Measurements from ENCODE around the gene LBX1. TPM values are rescaled to one million over a fixed set of nuclear protein-coding genes. Genes with fewer than 3 reads are reported as not detected.

Gene LBX1
- polyA plus RNA-seq, 1 donor = 12.4 TPM

DNA sequence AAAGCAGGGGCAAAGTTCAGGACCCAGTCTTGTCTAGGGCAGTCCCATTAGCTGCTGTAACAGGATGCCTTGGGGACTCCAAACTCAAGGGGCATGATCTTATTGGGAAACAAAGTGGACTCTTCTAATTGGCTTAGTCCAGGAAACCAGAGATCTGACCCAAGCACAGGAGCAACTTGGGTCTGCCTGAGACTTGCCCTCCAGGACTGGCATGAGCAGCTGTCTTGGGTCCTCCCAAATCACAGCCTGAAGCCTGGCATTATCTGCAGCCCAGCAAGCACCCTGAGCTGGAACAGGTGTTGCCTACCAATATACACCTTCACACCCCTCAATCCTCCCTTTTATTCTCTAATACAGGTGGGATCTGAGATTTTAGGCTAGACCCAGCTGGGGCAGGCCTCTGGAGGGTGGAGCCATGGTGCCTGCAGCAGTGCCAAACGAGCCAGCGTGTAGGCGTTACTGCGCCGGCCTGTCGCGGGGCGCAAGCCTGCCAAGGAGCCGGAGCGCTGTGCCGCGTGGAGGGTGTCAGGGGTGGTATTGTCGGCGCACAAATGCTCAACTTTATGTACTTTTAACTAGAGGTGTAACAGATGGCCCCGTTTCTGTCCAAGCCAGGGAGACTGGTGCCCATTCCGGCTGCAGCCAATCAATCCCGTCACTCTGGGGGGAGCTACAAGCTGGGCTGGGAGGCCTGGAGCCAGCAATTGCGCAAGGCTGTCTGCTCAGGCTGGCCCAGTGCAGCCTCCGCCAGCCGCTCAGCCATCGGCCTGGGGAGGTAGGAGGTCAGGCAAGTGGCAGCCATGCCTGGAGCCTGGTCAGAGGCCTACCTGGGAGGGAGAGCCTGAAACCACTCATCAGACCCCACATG lies 12.8 kb upstream of the LBX1 start:
- DNase-seq = no peak

DNA sequence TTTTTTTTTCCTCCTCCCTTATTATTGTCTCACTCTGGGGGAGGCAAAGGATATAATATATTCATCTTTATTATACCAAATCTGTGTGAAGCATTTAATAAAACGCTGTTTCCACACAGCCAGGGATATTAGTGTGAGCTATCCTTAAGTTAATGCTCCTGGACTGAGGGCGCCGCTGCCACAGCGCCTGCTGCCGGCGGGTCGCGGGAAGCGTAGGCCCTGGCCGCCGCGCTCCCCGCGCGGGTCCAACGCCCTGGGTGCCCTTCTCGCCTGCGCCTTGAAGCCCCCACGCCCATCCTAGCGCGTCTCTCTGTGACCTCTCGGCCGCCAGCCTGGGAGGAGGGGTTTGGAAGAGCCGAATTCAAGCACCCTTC lies 9.5 kb upstream of the LBX1 start:
- no peak for DNase-seq

DNA sequence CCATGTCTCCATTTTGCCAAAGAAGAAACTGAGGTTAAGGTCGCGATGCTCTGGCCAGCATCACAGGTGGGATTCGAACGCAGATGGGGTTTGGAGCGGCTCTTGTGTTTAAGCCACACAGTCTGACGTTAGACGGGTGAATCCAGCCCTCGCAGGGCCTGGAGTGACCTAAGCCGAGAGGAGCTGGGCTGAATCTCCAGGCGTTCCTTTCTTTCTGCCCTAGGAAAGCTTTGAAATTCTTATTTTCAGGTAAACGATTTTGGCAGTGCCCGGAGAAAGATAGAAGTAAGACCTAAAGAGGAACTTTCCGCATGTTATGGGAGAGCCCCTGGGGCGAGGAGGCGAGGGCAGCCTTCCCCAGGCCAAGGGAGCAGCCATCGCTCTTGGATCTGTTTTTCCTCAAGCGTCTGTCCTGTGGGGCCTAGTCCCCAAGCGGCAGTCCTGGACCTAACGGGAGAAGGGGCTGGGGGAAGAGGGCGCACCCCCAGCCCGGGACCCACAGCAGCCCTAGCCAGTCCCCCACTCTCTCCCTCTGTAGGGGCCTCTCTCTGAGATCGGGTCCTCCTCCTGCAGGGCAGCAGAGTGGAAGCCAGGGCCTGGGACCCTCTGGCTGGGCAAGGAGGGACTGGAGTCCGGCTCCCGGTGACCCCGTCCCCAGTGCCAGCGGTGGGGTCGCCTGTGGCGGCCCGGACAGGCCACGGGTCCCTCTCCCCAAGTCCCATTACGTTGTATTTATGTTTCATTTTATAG lies 8.9 kb upstream of the LBX1 start:
- DNase-seq = no peak

DNA sequence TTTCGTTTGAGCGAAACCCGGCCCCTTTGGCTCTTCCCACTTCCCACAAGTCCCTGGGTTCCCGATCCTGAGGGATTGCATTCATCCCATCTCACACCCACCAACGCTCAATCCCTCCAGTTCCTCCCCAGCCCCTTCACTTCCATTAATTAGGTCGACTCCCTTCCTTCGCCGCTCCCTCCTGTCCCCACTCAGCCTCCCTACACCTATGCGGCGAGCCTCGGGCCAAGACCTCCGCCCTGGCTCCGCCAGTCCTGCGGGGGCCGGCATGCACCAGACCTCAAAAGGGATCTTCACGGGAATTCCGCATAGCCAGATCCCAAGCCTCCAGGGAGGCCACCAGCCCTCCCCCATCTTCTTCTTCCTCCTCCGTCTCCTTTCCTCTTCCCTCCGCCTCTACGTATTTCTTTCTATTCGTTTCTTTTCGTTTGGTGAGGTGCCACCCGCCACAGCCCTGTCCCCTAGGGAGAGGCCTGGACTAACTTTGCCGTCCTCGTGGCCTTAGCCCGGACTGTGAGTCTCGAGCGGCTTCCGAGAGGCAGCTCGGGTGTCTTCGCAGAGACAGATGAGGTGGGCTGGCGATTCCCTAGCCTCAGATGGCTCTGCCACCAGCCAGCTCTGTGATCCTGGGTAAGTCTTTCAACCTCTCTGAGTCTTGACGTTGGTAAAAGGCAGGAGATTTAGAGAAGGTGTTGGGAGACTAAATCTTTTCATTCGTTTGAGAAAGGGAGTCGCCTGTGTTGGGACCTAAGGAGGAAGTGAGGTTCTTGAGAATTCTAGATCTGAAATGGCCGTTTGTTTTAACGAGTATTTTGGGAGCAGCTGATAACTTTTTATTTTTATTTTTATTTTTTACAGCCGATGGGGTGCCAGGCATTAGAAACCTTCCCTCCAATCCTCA lies 8.1 kb upstream of the LBX1 start:
- no peak for DNase-seq

DNA sequence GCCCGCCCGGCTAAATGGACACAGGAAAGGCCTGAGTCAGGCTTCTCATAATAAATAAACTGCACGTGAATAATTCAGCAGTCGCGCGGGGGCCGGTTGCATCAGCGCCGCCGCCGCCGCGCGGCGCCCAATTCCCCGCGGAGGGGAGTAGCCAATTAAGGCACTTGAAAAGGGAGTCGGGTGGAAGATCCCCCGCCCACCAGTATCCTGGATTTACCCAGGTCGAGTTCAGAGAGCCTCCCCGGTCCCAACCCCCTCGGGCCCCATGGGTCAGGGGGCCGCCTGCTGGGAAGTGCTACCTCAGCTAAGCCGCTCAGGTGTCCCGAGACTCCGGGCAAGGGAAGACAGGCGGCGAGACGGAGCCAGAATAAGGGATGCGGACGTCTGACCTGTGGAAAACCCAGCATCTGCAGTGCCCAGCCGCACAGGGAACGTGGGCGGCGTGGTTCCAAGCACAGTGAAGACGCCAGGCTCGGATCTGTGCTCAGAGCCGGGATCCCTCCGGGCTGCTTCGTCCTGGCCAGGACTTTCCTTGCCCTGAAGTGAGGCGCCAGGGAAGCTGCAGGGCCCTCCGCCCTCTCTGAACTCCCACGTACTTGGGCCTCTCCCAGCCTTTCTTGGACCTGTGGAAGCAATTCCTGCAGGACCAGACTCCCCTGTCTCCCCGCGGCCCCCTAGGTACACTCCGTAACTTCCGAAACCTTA lies 7.3 kb upstream of the LBX1 start:
- DNase-seq = no peak

DNA sequence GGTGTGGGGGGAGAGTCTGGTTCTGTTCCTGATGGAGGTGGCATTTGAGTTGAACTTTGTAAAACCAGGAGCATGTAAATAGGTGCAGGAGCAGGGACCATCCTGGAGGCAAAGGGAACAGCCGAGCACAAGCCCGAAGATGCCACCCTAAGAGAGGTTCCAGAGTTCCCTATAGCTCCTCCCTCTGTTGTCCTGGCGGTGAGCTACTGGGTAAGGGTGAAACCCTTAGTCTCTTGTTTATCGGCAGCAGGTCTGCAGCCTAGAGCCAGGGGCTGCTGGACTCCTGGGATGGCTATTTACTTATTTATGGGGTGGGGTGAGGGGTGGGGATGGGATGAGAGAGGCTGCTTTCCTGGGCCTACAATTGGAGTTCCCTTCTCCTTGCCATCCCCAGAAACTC lies 6.5 kb upstream of the LBX1 start:
- DNase-seq = no peak

DNA sequence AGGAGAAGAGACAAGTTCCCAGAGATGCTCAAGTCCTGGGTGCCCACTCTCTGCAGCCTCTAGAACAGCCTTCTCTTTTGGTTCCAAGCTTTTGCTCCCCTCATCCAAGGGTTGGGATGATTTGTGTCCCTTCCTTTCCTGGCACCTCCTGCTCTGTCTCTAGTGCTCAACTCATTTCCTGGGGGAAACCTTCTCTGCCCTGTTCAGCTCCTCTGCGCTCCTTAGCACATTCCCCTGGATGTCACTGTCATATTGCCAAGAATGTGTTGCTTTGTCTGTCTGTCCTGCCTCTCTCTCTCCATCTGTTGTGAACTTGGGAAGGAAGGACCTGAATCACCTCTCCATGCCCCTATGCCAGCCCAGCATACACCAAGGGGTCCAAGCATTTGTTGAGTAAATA lies 5.1 kb upstream of the LBX1 start:
- DNase-seq = no peak

DNA sequence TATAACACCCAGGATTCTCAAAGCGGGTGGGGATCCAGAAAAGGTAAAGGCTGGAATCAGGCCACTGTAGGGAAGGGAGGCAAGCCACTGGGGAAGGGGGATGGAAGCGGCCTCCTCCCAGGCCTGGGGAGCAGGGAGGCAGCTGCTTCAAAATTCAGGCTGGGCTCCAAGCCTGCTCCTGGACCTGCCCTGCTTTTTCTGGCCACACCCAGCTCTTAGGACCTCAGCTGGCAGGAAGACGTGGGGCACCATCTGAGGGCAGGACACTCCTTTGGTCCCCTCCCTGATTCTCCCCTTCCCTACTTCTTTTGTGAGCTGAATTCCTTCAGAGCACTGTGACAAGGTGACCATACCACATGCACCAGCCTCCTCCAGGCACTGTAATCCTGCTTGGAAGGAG lies 4.6 kb upstream of the LBX1 start:
- DNase-seq = no peak

DNA sequence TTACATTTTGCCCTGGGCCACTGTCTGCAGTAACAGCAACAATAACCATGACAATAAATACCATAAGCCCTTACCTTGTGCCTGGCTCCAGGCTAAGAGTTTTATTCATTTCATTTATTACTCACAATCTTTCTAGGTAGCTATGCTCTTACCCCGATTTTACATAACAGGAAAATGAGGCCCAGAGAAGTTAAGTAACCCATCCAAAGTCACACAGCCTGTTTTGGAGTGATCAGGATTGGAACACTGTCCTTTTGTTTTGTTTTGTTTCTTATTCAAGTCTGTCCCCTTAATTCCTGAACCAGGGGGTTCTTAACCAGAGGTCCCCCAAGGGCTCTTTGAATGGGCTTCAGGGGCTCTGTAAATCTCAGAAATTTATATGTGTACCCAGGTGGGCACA lies 4.2 kb upstream of the LBX1 start:
- no peak for DNase-seq

DNA sequence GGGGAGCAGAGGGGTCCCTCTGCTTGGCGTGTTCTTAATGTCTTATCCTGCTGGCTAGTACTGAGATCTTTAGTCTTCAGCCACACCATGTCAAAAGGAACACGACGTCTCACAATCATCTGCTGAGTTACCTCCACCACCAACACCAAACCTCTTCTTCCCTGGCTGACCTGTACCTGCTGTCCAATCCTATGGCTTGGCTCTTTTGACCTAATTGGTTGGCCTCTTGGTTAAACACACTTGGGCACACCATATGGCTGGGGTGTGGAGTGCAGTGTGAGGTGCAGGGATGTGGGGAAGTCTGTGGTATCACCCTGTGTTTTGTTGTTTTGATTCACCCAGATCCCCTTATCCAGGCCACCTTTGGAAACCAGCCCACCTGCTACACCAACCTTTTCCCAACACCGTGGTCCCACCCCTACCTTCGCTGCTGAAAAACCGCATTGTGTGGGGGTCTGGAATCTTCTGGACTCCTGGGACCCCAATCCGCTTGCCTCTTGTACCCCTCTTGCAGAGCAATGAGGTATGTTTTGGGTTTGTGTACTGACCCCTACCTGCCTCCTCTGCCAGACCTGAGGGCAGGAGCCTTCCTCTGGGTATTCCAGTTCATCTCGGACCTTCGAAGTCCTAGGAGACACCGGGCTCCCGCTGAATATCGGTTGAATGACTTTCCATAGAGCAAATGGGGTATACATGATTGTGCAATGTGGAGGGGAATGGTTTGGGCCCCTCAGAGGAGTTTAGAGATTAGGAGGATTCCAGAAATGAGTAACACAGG lies 2.8 kb upstream of the LBX1 start:
- DNase-seq = no peak

DNA sequence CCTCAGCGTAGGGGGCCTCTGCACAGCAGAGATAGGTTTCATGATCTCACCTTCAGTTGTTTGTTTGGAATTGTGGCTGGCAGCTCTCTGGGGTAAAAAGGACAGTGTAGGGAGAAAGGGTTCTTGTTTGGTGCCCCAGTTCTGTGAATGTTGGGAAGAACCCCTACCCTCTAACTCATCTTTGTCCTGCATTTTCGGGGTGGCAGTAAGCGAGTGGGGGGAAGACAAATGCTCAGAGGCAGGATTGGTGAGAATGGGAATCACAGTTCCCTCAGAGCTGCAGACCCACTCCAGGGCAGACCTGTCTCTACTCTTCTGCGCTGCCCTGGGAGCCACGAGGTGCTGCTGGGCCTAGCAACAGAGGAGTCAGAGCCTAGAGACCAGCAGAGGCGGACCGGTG lies 1.8 kb upstream of the LBX1 start:
- no peak for DNase-seq

DNA sequence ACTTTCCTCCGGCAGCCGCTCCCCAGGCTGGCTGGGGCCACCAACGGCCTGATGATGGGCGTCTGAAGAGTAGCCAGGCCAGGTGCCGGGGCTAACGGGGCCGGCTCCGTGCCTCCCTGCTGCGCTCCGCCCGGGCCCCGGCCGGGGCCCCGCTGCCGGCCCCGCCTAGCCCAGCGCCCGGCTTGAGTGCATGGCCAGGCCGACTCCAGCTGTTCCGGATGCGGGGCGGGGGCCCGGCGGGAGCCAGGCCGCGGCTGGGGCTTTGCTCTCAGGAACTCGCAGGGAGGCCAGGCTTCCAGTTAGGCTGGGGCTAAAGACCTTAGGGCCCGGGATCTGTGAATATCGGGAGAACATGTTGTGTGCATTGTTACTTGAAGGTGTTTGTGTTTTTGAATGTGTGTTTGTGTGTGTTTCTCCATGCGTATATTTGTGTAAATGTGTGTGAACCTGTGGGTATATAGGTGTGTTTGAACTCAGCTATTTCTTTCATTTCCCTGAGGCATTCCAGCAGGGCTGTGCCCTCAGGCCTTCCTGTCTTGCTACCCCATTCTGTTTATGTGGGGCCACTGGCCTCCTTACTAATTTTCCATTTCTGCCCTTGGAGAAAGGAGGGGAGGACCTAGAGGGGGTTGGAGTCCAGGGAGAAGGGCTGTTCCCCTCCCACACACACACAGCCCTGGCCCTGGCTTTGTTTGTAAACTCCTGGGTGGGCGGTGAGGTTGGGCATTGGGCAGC lies 1.1 kb upstream of the LBX1 start:
- no peak for DNase-seq

DNA sequence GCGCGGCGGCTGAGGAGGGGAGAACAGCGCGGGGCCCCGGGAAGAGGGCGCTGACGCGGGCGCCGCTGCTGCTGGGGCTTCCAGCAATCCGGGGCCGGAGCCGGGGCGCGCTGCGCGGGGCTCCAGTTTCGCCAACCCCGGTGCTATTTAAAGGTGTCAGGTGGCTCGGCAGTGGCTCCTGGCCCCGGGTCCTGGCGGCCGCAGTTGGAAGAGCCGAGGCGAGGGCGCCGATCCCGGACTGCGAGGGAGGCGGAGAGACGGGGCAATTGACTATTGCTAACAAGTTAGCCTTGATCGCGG lies 347 bp downstream of the LBX1 start:
- DNase-seq = no peak

DNA sequence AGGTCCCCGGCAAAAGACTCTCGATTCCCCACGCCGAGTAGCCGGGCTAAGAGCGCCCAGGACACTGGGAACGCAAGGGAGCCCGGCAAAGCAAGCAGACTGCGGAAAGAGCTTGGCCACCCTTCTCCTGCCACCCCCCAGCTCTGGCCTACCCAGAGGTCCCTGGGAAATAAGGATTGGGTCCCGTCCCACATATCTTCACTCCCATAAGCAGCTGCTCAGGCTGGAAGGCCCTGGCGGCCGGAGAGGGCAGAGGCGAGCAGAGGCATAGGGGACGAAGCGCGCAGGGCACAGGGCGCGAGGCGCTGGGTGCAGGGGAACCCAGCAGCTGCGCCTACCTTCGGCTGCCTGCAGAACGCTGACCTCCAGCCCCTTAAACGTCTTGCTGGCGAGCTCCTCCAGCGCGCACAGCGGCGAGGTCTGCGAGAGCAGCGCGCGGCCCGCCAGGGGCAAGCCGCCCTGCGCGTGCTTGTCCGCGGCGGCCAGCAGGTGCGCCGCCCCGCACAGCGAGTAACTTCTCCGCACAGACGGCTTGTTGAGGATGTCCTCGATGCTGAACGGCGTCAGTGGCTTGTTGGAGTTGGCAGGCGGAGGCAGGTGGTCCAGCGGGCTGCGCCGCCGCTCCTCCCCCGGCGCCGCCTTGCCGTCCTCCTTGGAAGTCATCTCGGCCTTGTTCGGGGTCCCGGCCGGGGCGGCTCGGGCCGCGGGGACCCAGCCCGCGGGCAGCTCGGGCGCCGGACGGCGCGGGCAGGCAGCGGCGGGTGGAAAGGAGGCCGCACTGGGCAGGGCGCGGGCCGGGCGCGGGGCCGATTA lies 904 bp downstream of the LBX1 start:
- DNase-seq = no peak

DNA sequence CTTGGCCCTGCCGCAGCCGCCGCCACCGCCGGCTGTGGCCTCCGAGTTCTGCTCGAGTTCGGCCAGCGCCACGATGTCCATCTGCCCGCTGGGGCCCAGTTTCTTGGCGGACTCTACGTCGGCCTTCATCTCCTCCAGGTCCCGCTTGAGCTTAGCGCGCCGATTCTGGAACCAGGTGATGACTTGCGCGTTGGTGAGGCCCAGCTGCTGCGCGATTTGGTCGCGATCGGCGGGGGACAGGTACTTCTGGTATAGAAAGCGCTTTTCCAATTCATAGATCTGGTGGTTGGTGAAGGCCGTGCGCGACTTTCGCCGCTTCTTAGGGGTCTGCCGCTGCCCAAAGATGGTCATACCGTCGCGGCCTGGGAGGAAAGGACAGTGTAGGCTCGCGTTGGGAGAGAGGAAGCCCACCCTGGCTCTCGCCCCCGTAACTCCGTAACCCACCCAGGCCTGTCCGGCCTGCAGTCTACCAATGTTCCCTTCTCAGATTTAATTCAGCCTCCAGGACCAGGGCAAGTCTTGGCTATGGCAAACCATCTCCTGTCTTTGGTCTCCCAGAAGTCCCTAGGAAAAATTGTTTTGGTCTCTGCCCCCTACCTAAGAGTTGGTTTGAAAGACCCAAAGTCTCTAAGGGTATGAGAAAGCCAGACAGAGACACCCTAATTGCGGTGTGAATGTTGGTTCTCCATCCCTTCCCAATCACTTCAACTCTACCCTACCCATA lies 1.7 kb downstream of the LBX1 start:
- DNase-seq = no peak

DNA sequence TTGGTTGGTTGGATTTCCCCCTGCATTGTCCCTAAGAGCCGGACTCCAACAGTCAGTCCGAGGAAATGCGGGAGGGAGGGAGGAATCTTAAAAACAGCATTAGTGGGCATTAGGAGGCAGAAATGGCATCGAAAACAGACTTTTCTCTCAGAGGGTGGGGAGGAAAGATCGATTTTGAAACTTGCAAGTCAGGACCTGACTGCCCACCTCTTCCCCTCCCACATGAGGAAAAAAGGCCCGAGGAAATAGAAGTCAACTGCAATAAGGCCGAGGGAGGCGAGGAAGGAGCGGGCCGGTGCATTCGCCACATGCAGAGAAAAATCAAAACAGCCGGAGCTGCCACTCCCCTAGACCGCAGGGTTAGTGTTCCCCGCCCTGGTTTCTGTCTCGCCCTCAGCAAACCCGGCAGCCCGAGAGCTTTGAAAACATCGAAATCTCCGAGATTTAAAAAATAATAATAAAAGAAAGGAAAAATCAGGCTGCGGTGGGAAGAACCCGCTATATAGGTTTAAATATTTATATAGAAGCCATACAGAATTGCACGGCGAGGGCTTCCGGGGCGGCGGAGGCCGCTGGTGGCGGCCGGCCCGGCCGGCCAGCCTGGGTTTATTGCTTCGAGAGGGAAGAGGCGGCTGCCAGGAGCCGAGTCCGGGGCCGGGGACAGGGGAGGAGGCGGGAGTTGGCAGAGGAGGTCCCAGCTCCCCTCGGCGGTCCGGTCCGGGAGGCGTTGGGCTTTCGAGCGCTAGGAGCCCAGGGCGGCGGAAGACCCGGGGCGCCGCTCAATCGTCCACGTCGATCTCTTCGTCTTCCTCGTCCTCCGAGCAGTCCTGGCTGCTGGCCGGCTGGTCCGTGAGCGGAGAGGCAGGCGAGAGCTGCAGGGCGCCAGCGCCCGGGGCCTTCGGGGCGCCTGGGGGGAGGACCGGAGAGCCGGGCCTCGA lies 2.5 kb downstream of the LBX1 start:
- DNase-seq = no peak

DNA sequence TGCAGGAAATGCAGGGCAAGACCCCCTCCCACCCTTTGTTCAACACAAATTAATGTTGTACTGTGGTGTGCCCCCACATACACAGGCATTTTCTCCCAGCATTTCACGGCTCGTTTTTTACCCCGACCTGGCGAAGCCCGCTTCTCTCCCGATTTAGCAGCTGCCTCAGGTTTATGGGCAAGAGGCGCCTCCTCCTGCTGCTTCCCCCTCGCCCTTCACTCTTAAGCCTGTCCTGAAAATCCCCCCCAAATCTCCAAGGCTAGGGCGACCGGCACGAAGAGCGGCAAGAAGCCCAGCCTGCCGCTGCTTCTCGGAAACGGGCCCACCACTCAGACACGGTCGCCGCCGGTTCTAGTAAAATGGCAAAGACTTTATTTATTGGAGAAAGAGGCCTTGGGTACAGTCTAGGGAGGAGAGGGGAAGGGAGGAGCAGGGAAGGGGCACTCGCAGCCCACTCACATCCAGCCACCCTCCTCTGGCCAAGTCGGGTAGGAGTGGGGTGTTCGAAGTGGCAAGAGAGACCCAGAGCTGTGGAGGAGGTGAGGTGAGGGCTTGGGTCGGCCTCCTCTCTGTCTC lies 3.3 kb downstream of the LBX1 start:
- no peak for DNase-seq

All from hindlimb muscle (tissue), 1 donor.